ENCODE measurements around the gene CPA1. TPM values are rescaled to one million over a fixed set of nuclear protein-coding genes. Genes with fewer than 3 reads are reported as not detected.

Gene CPA1
- total RNA-seq, 1 donor from 2014 or later = not detected

DNA sequence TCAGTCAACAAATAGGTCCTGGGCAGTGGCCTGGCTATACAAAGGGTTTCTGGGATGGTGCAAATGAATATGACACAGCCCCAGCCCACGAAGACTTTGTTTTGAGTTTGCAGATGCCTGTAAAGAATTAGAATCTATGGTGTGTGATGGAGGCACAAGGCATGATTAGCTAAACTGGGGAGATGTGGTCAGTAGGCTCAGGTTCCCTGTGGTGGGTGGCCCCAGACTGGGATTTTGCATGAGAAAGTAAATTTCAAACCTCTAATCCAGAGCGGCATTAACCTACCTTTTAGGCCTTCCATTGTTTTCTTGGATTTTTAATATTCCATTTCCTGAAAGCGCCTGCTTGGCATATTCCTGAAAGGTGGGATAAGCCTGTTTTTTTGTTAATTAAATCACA is 42.1 kb upstream of the CPA1 start:
- H3K36me3 ChIP-seq (ENCODE audit: control insufficient read depth, insufficient read depth, low read length) = no peaks in the 10 kb centered on the region
- TF ChIP-seq, protein P1, sequence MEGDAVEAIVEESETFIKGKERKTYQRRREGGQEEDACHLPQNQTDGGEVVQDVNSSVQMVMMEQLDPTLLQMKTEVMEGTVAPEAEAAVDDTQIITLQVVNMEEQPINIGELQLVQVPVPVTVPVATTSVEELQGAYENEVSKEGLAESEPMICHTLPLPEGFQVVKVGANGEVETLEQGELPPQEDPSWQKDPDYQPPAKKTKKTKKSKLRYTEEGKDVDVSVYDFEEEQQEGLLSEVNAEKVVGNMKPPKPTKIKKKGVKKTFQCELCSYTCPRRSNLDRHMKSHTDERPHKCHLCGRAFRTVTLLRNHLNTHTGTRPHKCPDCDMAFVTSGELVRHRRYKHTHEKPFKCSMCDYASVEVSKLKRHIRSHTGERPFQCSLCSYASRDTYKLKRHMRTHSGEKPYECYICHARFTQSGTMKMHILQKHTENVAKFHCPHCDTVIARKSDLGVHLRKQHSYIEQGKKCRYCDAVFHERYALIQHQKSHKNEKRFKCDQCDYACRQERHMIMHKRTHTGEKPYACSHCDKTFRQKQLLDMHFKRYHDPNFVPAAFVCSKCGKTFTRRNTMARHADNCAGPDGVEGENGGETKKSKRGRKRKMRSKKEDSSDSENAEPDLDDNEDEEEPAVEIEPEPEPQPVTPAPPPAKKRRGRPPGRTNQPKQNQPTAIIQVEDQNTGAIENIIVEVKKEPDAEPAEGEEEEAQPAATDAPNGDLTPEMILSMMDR (IDR thresholded peaks at IDR 0.05; ENCODE audit: insufficient read depth, low read length, severe bottlenecking) = no peak
- no peak overlapping the region for H3K4me3 ChIP-seq (ENCODE audit: low read depth, low read length)
- FAIRE-seq (no peak), DNase-seq (ENCODE audit: low read depth) (no peak)
- H3K27me3 ChIP-seq (ENCODE audit: control insufficient read depth, insufficient read depth, low read length) = no peaks in the 10 kb centered on the region

DNA sequence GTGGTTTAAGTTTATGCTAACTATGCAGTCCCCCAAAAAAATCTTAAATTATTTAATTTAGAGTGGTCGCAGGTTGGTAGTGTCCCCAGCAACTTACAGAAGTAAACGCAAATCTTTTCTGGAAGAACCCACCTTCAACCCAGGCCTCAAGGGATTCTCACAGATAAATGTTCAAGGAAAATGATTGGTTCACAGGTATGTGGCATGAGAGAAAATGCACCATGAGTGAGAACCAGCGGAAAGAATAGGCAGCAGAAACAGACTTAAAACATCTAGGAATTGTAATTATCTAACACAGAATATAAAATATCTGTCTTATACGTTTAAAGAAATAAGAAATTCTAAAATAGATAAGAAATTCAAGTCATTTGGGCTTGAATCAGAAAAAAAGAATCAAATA is 38.4 kb upstream of the CPA1 start:
- FAIRE-seq (no peak), DNase-seq (ENCODE audit: low read depth) (no peak)
- TF ChIP-seq, protein P1 (IDR thresholded peaks at IDR 0.05; ENCODE audit: insufficient read depth, low read length, severe bottlenecking) = no peak
- Histone ChIP-seq H3K4me3 (ENCODE audit: low read depth, low read length) (no peak overlapping the region), H3K36me3 (ENCODE audit: control insufficient read depth, insufficient read depth, low read length) (no peaks in the 10 kb centered on the region), H3K27me3 (ENCODE audit: control insufficient read depth, insufficient read depth, low read length) (no peaks in the 10 kb centered on the region)

DNA sequence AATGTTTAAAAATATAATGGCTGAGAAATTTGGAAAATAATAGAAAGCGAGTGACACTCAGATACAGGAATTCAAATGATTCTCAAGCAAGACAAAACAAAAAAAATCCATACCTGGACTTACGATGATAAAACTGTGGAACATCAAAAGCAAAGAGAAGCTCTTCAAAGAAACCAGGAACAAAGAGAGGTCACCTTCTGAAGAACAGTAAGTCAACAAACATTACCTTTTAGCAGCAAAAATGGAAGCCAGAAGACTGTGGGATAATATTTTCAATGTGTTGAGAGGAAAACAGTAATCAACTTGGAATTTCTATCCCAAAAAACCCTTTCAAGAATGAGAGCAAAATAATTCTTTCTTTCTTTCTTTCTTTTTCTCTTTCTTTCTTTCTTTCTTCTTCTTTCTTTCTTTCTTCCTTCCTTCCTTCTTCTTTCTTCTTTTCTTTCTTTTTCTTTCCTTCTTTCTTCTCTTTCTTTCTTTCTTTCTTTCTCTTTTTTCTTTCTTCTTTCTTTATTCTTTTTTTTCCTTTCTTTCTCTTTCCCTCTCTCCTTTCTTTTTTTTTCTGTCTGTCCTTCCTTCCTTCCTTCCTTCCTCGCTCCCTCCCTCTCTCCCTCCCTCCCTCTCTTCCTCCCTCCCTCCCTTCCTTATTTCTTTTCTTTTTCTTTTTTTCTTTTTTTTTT is 37.5 kb upstream of the CPA1 start:
- Histone ChIP-seq H3K27me3 (ENCODE audit: control insufficient read depth, insufficient read depth, low read length) (no peaks in the 10 kb centered on the region), H3K4me3 (ENCODE audit: low read depth, low read length) (no peak overlapping the region), H3K36me3 (ENCODE audit: control insufficient read depth, insufficient read depth, low read length) (no peaks in the 10 kb centered on the region)
- TF ChIP-seq, protein P1 (IDR thresholded peaks at IDR 0.05; ENCODE audit: insufficient read depth, low read length, severe bottlenecking) = no peak
- FAIRE-seq (no peak), DNase-seq (ENCODE audit: low read depth) (no peak)

DNA sequence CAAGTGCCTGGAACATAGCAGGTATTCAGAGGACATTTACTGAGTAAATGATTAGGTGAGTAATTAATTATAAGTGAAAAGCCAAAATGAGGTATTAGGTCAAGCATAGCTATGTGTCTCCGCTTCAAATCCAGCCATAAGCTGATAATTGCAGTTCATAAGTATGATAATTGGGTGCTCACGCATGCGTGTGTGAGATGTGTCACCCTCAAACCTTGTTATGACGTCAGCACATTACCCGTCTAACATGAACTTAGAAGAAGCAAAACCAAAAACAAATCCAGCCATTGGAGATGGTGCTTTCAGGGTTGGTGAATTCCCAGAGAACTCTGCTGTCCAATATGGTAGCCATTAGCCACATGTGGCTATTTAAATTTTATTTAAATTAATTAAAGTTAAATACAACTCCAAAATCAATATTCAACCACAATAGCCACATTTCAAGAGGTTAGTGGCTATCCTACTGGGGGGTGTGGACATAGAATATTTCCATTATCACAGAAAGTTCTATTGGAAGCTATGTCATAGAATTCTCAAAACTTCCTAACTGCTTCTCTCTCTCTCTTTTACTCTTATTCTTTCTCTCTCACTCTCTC is 35.9 kb upstream of the CPA1 start, which contains the start of gene CPA5:
Gene CPA5 (plus strand): TSS at position 546 of the 596 bp plus-strand sequence. CDS start 1,670 bp downstream, outside the sequence.
- FAIRE-seq = no peak
- Histone ChIP-seq H3K4me3 (ENCODE audit: low read depth, low read length) (no peak within 1 kb of the TSS), H3K36me3 (ENCODE audit: control insufficient read depth, insufficient read depth, low read length) (no peaks in the 10 kb centered on the region), H3K27me3 (ENCODE audit: control insufficient read depth, insufficient read depth, low read length) (no peaks in the 10 kb centered on the region)
- no peak for DNase-seq (ENCODE audit: low read depth)
- TF ChIP-seq, protein P1 (IDR thresholded peaks at IDR 0.05; ENCODE audit: insufficient read depth, low read length, severe bottlenecking) = no peak

DNA sequence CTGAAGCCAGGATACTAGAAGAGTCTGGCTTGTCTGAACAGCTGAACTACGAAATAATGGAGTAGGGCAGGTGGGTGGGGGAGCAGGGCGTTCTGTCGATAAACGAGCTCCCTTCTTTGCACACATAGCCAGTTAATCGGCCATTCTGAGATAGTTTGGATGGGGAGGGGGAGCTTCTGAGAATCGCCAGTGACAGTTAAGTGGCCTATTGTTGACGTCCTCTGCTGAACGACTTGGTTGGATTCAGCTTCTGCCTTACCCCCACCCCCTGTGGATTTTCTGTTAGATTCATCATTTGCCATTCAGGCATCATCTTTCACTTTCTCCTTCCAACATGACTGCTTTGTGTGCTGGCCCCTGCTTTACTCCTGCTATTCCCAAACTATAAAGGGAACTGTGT is 35.2 kb upstream of the CPA1 start:
- H3K36me3 ChIP-seq (ENCODE audit: control insufficient read depth, insufficient read depth, low read length) = no peaks in the 10 kb centered on the region
- no peak for FAIRE-seq
- H3K4me3 ChIP-seq (ENCODE audit: low read depth, low read length) = no peak overlapping the region
- H3K27me3 ChIP-seq (ENCODE audit: control insufficient read depth, insufficient read depth, low read length) = no peaks in the 10 kb centered on the region
- TF ChIP-seq, protein P1 (IDR thresholded peaks at IDR 0.05; ENCODE audit: insufficient read depth, low read length, severe bottlenecking) = no peak
- no peak for DNase-seq (ENCODE audit: low read depth)

Measured in bronchial epithelial cell (primary cell).